Measurements from ENCODE around the gene DLEC1. TPM values are rescaled to one million over a fixed set of nuclear protein-coding genes. Genes with fewer than 3 reads are reported as not detected.

DLEC1 gene
- total and polyA plus RNA-seq, 4 experiments from 2014 or later = 0.49 to 15.1 (median 7.3) TPM

GRCh38 chr3:38128303-38128655 lies 89.3 kb downstream of the DLEC1 start:
- H3K27me3 ChIP-seq (ENCODE audit: insufficient read depth, low read length) = no peaks in the 10 kb centered on the region
- Mint-ChIP-seq H3K9me3 (no peaks in the 10 kb centered on the region), H3K4me3 (no peak overlapping the region), H3K36me3 (peaks cover 40 to 81% of the 10 kb centered on the region in 2 donors), H3K4me1 (peaks cover 8 to 25% (median 11%) of the 10 kb centered on the region in 4 donors), H3K27ac (peak overlapping the region in 1 of 7 donors; percentile 64), H3K27me3 (no peaks in the 10 kb centered on the region)
- ChIA-PET POLR2A (ENCODE audit: partially characterized antibody) (interaction anchor here (0.7 to 1.3 kb wide), 4 partner anchors 8 to 38 kb away, joined by 3 to 4 read pairs (median 4); partner anchors contain the start of gene ACAA1), CTCF (ENCODE audit: partially characterized antibody) (interaction anchor here (0.9 to 1.4 kb wide), 3 partner anchors 9 to 13 kb away, joined by 3 to 4 read pairs (median 3); partner anchors contain the start of gene ACAA1)
- no peak overlapping the region for H3K27ac ChIP-seq (ENCODE audit: low read depth, low read length)
- H3K36me3 ChIP-seq (ENCODE audit: insufficient read depth, low read length) = peaks cover 82% of the 10 kb centered on the region
- intact Hi-C loops (cut with micrococcal nuclease) = no loop called here
- H3K4me3 ChIP-seq (ENCODE audit: low read length in 2 of 2) = no peak overlapping the region
- DNase-seq = no peak
- peaks cover 16% of the 10 kb centered on the region for H3K4me1 ChIP-seq (ENCODE audit: insufficient read depth, low read length)
- no peaks in the 10 kb centered on the region for H3K9me3 ChIP-seq (ENCODE audit: control insufficient read depth in 1 of 2, low read length in 2 of 2)

- Histone ChIP-seq H3K4me1 (ENCODE audit: insufficient read depth, low read length) (peaks cover 23% of the 10 kb centered on the region), H3K4me3 (ENCODE audit: low read length in 2 of 2) (no peak overlapping the region), H3K36me3 (ENCODE audit: insufficient read depth, low read length) (peaks cover 86% of the 10 kb centered on the region), H3K27me3 (ENCODE audit: insufficient read depth, low read length) (no peaks in the 10 kb centered on the region), H3K9me3 (ENCODE audit: control insufficient read depth in 1 of 2, low read length in 2 of 2) (no peaks in the 10 kb centered on the region), H3K27ac (ENCODE audit: low read depth, low read length) (no peak overlapping the region)
- ChIA-PET POLR2A (ENCODE audit: partially characterized antibody) (interaction anchor here (0.9 to 1.3 kb wide), 4 partner anchors 8 to 89 kb away, joined by 3 to 4 read pairs (median 3); partner anchors contain the start of gene ACAA1), CTCF (ENCODE audit: partially characterized antibody) (interaction anchor here (1.4 kb wide), 1 partner anchor 13 kb away, joined by 3 read pairs; no protein-coding TSS in a partner anchor)
- Mint-ChIP-seq H3K36me3 (peaks cover 40 to 85% of the 10 kb centered on the region in 2 donors), H3K4me3 (no peak overlapping the region), H3K27ac (peak overlapping the region in 4 of 7 donors; percentile 10 to 66 (median 42)), H3K9me3 (no peaks in the 10 kb centered on the region), H3K27me3 (no peaks in the 10 kb centered on the region), H3K4me1 (peaks cover 11 to 33% (median 15%) of the 10 kb centered on the region in 4 donors)
- DNase-seq = no peak
- intact Hi-C loops (cut with micrococcal nuclease) = no loop called here
Measured at GRCh38 chr3:38129058-38129457, 90.0 kb downstream of the DLEC1 start.

GRCh38 chr3:38130631-38131065 lies 91.6 kb downstream of the DLEC1 start:
- peak overlapping the region in 6 of 7 donors; percentile 23 to 84 (median 50) for H3K27ac Mint-ChIP-seq
- ChIA-PET CTCF (ENCODE audit: partially characterized antibody) (interaction anchor here (1.0 to 3.7 kb wide), 5 partner anchors 11 to 215 kb away, joined by 3 to 12 read pairs (median 8); partner anchors contain the start of genes OXSR1 and XYLB), POLR2A (ENCODE audit: partially characterized antibody) (interaction anchor here (1.0 kb wide), 1 partner anchor 156 kb away, joined by 3 read pairs; no protein-coding TSS in a partner anchor)
- H3K36me3 Mint-ChIP-seq = peaks cover 35 to 82% of the 10 kb centered on the region in 2 donors
- Histone ChIP-seq H3K36me3 (ENCODE audit: insufficient read depth, low read length) (peaks cover 72% of the 10 kb centered on the region), H3K9me3 (ENCODE audit: control insufficient read depth in 1 of 2, low read length in 2 of 2) (no peaks in the 10 kb centered on the region), H3K27me3 (ENCODE audit: insufficient read depth, low read length) (no peaks in the 10 kb centered on the region), H3K4me1 (ENCODE audit: insufficient read depth, low read length) (peaks cover 39% of the 10 kb centered on the region), H3K27ac (ENCODE audit: low read depth, low read length) (no peak overlapping the region), H3K4me3 (ENCODE audit: low read length in 2 of 2) (no peak overlapping the region)
- no peaks in the 10 kb centered on the region for H3K27me3 Mint-ChIP-seq
- intact Hi-C loops (cut with micrococcal nuclease) = loop anchor here (5.0 to 10.0 kb wide), 3 partner anchors 324 to 1274 kb away; partner anchors contain the start of genes ACVR2B and RPSA
- no peaks in the 10 kb centered on the region for H3K9me3 Mint-ChIP-seq
- peaks cover 21 to 47% (median 28%) of the 10 kb centered on the region in 4 donors for H3K4me1 Mint-ChIP-seq
- no peak for DNase-seq
- H3K4me3 Mint-ChIP-seq = no peak overlapping the region

DNA sequence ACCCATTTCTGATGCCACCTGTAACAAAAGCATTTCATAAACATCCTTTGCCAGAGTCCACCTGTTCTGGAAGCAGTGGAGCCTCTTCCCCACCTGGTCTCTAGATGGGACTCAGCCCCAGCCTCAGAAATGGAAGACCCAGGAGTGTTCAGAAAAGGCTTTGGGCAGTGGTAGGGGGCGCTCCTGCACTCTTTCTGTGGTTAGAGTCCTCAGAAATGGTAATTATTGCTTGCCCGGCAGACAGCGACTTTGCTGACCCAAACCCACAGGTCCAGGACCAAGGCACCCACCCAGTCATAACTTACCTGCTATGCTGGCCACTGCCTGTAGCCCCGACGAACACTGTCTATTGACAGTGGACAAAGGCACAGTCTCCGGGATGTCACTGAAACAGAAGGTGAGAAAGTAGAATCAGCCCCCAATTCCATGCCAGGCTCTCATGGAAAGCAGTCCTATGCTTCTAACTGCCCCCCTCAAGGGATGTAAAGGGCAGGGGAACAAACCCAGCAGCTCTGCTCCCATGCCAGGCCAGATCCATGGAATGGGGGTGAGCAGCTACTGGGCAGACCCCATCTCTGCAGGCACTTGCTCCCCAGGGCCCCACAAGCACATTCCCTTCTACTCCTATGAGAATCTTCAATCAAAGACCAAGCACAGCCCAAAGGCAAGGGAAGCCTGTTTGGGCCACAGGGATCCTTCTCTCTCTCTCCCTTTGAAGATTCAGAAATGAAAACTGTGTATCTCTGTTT lies 92.8 kb downstream of the DLEC1 start:
- DNase-seq = peak in 1 of 5 donors; percentile 12
- H3K27me3 ChIP-seq (ENCODE audit: insufficient read depth, low read length) = no peaks in the 10 kb centered on the region
- H3K4me3 Mint-ChIP-seq = no peak overlapping the region
- no peaks in the 10 kb centered on the region for H3K9me3 ChIP-seq (ENCODE audit: control insufficient read depth in 1 of 2, low read length in 2 of 2)
- peaks cover 60% of the 10 kb centered on the region for H3K36me3 ChIP-seq (ENCODE audit: insufficient read depth, low read length)
- H3K9me3 Mint-ChIP-seq = no peaks in the 10 kb centered on the region
- intact Hi-C loops (cut with micrococcal nuclease) = loop anchor here (5.0 to 10.0 kb wide), 3 partner anchors 323 to 1273 kb away; partner anchors contain the start of genes ACVR2B and RPSA
- H3K4me3 ChIP-seq (ENCODE audit: low read length in 2 of 2) = no peak overlapping the region
- peak overlapping the region; percentile 19 to 80 (median 48) for H3K27ac Mint-ChIP-seq
- peaks cover 48% of the 10 kb centered on the region for H3K4me1 ChIP-seq (ENCODE audit: insufficient read depth, low read length)
- H3K27me3 Mint-ChIP-seq = no peaks in the 10 kb centered on the region
- H3K27ac ChIP-seq (ENCODE audit: low read depth, low read length) = no peak overlapping the region
- ChIA-PET CTCF (ENCODE audit: partially characterized antibody) (interaction anchor here (1.2 to 3.7 kb wide), 6 partner anchors 13 to 214 kb away, joined by 3 to 12 read pairs (median 8); partner anchors contain the start of genes OXSR1 and XYLB), POLR2A (ENCODE audit: partially characterized antibody) (interaction anchor here (0.6 to 2.5 kb wide), 3 partner anchors 13 to 91 kb away, joined by 3 to 9 read pairs (median 4); partner anchors contain the start of gene OXSR1)
- H3K4me1 Mint-ChIP-seq = peaks cover 26 to 55% (median 34%) of the 10 kb centered on the region in 4 donors
- H3K36me3 Mint-ChIP-seq = peaks cover 31 to 76% of the 10 kb centered on the region in 2 donors

DNA sequence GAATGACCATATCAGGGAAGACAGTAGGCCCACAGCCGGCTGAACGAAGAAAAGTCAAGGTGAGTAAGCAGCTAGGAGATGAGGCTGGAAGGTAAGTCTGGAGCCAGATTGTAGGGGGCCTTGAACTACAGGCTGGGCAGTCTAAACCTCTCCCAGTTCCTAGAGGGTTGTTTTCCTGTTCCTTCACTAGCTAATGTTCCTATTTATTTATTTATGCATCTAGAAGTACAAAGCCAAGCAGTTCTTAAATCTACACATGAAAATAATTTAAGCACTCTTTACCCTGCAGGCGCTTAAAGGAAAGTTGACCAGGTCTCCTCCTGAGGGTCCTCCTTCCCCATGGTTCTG lies 94.2 kb downstream of the DLEC1 start:
- ChIA-PET CTCF (ENCODE audit: partially characterized antibody) (interaction anchor here (3.7 kb wide), 1 partner anchor 14 kb away, joined by 12 read pairs; no protein-coding TSS in a partner anchor), POLR2A (ENCODE audit: partially characterized antibody) (interaction anchor here (2.5 kb wide), 1 partner anchor 32 kb away, joined by 9 read pairs; the partner anchor contains the start of gene OXSR1)
- Histone ChIP-seq H3K36me3 (ENCODE audit: insufficient read depth, low read length) (peaks cover 46% of the 10 kb centered on the region), H3K4me1 (ENCODE audit: insufficient read depth, low read length) (peaks cover 57% of the 10 kb centered on the region), H3K27ac (ENCODE audit: low read depth, low read length) (no peak overlapping the region), H3K27me3 (ENCODE audit: insufficient read depth, low read length) (no peaks in the 10 kb centered on the region), H3K9me3 (ENCODE audit: control insufficient read depth in 1 of 2, low read length in 2 of 2) (no peaks in the 10 kb centered on the region), H3K4me3 (ENCODE audit: low read length in 2 of 2) (no peak overlapping the region)
- Mint-ChIP-seq H3K9me3 (no peaks in the 10 kb centered on the region), H3K4me1 (peaks cover 32 to 69% (median 45%) of the 10 kb centered on the region in 4 donors), H3K27me3 (no peaks in the 10 kb centered on the region), H3K27ac (peak overlapping the region in 6 of 7 donors; percentile 32 to 88 (median 52)), H3K4me3 (no peak overlapping the region), H3K36me3 (peaks cover 22 to 72% of the 10 kb centered on the region in 2 donors)
- intact Hi-C loops (cut with micrococcal nuclease) = loop anchor here (5.0 to 10.0 kb wide), 3 partner anchors 322 to 1272 kb away; partner anchors contain the start of genes ACVR2B and RPSA
- no peak for DNase-seq

DNA sequence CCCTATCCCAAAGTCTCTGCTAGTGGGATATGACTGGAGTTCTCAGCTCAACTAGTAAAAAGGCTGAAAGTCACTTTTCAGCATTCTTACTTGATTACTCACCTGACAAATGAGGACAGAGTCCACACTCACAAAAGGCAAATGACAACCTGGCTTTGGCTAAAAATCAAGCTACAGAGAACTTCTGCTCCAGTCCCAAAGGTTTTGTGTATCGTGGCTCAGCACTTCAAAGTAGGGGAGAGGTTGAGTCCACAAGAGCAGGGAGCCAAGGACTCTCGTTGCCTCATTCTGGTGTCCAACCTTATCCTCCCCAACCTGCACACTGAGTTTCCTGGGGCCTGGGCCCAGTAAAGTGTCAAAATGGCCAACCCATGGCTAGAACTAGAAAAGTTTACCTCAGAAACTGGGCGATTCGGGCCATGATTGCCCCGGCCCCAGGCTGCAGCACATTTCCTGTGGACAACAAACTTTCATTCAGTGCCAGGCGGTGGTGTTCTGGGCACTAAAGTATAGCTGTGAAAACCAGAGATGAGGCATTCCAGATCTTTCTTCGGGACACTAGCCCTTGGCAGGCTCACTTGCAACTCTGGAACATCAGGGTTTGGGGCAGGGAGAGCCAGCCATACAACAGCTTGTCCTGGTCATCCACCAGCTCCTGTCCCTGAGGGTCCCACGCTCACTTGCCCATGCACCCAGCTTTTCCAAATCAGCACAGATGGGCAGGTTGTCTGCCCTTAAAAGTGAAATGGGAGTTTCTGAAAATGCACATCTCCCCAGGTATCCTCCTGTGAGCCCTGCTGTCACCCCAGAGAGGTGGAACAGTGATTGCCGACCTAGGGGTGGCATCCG lies 94.8 kb downstream of the DLEC1 start:
- CTCF ChIA-PET (ENCODE audit: partially characterized antibody) = interaction anchor here (3.7 kb wide), 1 partner anchor 15 kb away, joined by 12 read pairs; no protein-coding TSS in a partner anchor
- no peaks in the 10 kb centered on the region for H3K9me3 Mint-ChIP-seq

More for the DNA sequence above, 94.8 kb downstream of the DLEC1 start:
- Histone ChIP-seq H3K4me3 (ENCODE audit: low read length in 2 of 2) (no peak overlapping the region), H3K27ac (ENCODE audit: low read depth, low read length) (no peak overlapping the region), H3K4me1 (ENCODE audit: insufficient read depth, low read length) (peaks cover 57% of the 10 kb centered on the region), H3K9me3 (ENCODE audit: control insufficient read depth in 1 of 2, low read length in 2 of 2) (no peaks in the 10 kb centered on the region), H3K36me3 (ENCODE audit: insufficient read depth, low read length) (peaks cover 44% of the 10 kb centered on the region), H3K27me3 (ENCODE audit: insufficient read depth, low read length) (no peaks in the 10 kb centered on the region)
- peak overlapping the region; percentile 10 to 88 (median 65) for H3K27ac Mint-ChIP-seq
- peak overlapping the region in 3 of 8 donors; percentile 40 to 56 (median 49) for H3K4me3 Mint-ChIP-seq
- peaks cover 34 to 72% (median 49%) of the 10 kb centered on the region in 4 donors for H3K4me1 Mint-ChIP-seq
- POLR2A ChIA-PET (ENCODE audit: partially characterized antibody) = interaction anchor here (2.5 kb wide), 1 partner anchor 31 kb away, joined by 9 read pairs; the partner anchor contains the start of gene OXSR1
- H3K36me3 Mint-ChIP-seq = peaks cover 22 to 76% of the 10 kb centered on the region in 2 donors
- H3K27me3 Mint-ChIP-seq = no peaks in the 10 kb centered on the region
- intact Hi-C loops (cut with micrococcal nuclease) = loop anchor here (5.0 to 10.0 kb wide), 3 partner anchors 321 to 1271 kb away; partner anchors contain the start of genes ACVR2B and RPSA
- DNase-seq = no peak

Measured in CD4-positive, alpha-beta memory T cell (primary cell).